GM21619 (cell line): ENCODE measurements around the gene TNFSF4.
"Not testable (repeated sequence)": the region's sequence is repeated elsewhere in the genome, so short reads cannot be mapped to it uniquely, and the experiment has no call there.

Experiments used
- ATAC-seq: cut with Tn5 transposase; IDR thresholded peaks from one replicate; pipeline ENCODE4 v1.9.1; 2021; ENCODE audit not compliant: unreplicated experiment

TNFSF4 gene

GRCh38 chr1:173168941-173169340 is 38.2 kb downstream of the TNFSF4 start:
- no peak for ATAC-seq

DNA sequence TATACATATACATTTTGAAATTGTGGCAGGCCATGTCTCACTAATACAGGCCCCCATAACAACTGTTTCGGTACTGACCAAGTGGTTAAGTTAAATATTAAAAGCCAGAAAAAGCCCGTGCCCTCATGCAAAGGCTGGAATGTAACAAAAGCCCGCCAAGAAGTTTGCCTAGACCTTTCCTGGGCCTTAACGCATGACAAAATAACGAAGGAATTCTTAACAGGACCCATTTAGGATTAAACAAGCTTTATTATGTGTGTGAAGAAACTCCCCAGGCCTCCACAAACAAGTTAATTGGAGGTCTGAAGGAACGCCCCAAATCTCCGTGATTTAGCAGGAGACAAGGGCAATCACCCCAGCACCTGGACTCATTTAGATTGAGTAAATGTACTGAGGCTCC is 42.4 kb downstream of the TNFSF4 start:
- ATAC-seq = no peak

GRCh38 chr1:173164178-173164577 is 43.0 kb downstream of the TNFSF4 start:
- ATAC-seq = no peak

GRCh38 chr1:173163222-173163621 is 43.9 kb downstream of the TNFSF4 start:
- ATAC-seq = no peak

DNA sequence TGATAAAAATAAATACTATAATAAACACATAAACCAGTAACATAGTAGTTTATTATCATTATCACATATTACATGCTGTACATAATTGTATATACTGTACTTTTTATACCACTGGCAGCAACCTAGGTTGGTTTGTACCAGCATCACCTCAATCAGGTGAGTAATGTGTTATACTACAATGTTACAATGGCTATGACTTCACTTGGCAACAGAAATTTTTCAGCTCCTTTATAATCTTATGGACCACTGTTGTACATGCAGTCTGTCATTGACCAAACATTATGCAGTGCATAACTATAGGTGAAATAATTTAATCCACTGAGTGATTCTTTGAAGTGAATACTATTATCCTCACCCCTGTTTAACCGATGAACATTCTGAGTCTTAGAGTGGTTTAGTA is 44.5 kb downstream of the TNFSF4 start:
- ATAC-seq = no peak

- ATAC-seq = no peak
Measured at GRCh38 chr1:173161510-173162221, 45.5 kb downstream of the TNFSF4 start.

GRCh38 chr1:173153964-173154363 is 53.2 kb downstream of the TNFSF4 start:
- ATAC-seq = not testable (repeated sequence)

DNA sequence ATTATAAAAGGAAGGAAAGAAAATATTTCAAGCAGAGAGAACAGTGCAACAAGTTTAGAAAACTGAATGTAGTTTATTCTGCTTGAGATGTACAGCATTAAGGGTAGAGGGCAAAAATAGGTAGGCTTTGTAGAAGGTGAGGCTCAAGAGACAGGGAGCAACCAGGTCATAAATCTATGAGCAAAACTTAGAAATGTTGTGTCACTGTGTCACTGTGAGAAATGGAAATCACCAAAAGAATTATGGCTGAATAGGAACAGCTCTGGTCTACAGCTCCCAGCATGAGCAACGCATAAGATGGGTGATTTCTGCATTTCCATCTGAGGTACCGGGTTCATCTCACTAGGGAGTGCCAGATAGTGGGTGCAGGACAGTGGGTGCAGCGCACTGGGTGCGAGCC is 53.6 kb downstream of the TNFSF4 start:
- no peak for ATAC-seq

- ATAC-seq = no peak
Measured at GRCh38 chr1:173152598-173152997, 54.5 kb downstream of the TNFSF4 start.

DNA sequence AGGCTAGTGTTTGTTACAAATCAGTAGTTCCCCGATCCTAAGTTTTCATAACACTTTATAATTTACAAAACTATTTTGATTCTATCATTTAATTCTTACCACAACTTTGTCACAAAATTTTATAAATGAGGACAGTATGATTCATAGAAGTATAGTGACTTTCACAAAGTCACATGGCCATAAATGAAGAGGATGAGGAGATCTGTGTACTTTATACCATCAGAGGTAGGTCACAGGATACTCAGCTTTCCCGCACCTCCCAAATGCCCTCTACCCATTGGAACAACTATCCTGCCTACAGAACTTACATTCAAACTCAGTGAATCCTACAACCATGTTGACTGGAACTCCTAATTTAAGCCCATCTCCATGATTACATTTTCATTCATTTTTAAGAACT is 56.3 kb downstream of the TNFSF4 start:
- ATAC-seq = no peak

GRCh38 chr1:173149887-173150286 is 57.2 kb downstream of the TNFSF4 start:
- ATAC-seq = no peak

GRCh38 chr1:173148971-173149370 is 58.2 kb downstream of the TNFSF4 start:
- no peak for ATAC-seq

- ATAC-seq = no peak
Measured at GRCh38 chr1:173148545-173148944, 58.6 kb downstream of the TNFSF4 start.

DNA sequence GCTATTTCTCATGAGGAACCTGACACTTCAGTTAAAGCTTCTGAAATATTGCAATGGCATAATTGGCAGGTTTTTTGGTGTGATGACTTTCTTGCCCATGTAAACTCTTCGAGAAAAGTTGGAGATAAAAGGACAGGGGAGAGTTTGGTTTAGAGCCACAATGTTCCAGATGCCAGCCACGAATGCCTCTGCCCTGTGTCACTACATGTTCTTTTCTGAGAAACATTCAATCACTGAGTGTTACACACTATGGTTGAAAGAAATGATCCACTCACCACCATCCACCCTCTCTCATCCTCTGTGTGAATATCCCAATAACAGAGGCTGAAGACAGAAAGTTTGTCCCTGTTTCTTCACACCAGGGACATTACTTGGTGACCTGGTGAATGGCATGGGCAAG is 66.4 kb downstream of the TNFSF4 start:
- ATAC-seq = no peak

DNA sequence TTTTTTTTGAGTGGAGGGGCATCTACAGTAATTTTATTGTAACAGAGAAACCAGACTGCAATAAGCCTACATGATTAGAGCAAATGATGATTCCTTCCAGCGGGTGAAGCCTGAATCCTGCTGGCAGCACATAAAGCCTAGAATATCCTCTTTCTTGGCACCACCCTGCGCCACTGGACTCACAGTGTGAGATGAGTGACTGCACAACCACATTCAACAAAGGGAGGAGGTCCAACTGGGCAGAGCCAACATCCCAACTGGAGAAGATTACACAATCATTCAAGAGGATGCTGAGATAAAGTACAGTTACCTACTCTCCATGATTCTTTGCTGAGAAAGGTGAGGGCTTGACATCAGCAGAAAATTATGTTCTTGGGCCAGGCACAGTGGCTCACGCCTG is 67.4 kb downstream of the TNFSF4 start:
- ATAC-seq = no peak

DNA sequence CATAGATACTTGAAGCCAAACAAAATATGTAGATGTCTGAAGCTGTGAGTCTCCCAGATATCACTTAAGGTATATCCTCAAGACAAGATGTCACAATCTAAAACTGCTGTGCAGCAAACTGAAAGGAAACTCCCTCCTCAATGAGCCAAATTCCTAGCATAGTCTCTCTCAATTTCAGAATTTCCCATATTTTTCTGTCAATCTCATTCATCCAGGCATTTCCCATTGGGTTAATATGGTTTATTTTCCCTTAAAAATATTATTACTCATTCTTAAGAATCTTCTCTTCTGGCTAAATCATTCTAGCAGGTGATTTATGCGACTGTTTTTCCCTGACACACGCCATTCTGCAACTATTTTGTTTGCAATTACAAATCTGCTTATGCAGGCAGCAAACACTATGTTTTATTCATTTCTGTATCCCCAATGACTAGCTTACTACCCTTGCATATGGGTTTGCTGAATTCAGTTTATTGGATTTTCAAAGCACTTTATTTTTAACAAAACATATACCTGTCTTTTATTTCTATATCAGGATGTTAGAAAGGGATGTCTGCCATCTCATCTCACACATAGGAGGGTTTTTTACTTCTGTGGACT is 69.9 kb downstream of the TNFSF4 start:
- ATAC-seq = no peak

GRCh38 chr1:173134800-173135199 is 72.3 kb downstream of the TNFSF4 start:
- ATAC-seq = no peak

DNA sequence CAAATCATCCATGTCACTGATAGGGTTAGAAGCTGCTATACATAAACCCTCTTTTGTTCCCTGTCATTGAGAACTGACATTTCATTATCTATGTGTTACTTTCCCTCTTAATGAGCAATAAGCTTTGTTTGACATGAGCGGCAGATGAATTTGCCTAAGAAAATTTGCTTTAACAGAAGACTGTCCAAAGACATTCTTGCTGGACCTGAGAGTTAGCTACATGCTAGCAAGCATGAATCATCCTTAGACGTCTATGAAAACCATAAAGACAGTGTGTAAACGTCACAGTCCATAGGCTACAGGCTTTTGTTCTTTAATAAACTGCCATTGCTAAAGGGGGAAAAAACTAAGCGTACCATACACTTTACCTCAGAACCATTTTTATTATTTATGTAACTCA is 73.1 kb downstream of the TNFSF4 start:
- no peak for ATAC-seq
